BJ (cell line): ENCODE data around the gene PMEPA1. TPM values are rescaled to one million over a fixed set of nuclear protein-coding genes. Genes with fewer than 3 reads are reported as not detected.

Experiments
- CTCF ChIA-PET: fragments of 350-600 bp; formaldehyde crosslinking; extraction: SDS; loops from one replicate; lab custom pipeline; 2021; ENCODE audit warnings: antibody characterized with exemption, inconsistent platforms; lab: Yijun Ruan, JAX
- POLR2A ChIA-PET: fragments of 300-600 bp; sonication (Branson Sonifier 250); formaldehyde crosslinking; extraction: SDS; loops from one replicate; lab custom pipeline; 2021; ENCODE audit warnings: antibody characterized with exemption; lab: Charles Lee
- DNase-seq: peaks from one replicate; pipeline ENCODE4 v3.0.0-alpha.2; 2011; ENCODE audit warnings: low read depth
- H3K27me3 ChIP-seq: 2 replicates; pipeline ENCODE4 v1.6.0; 2011; ENCODE audit warnings: low read length; ENCODE audit not compliant: control insufficient read depth, insufficient read depth
- H3K36me3 ChIP-seq: 2 replicates; pipeline ENCODE4 v1.5.1; 2011; ENCODE audit warnings: low read length; ENCODE audit not compliant: control insufficient read depth, insufficient read depth
- H3K4me3 ChIP-seq: 2 replicates; pipeline ENCODE4 v1.5.1; 2011; ENCODE audit warnings: low read depth, mild to moderate bottlenecking, control low read depth, low read length
- CTCF ChIP-seq: IDR thresholded peaks from 2 replicates; pipeline ENCODE4 v1.5.1; 2011; ENCODE audit warnings: low read depth, mild to moderate bottlenecking, control low read depth, inconsistent platforms, low read length, moderate library complexity; ENCODE audit not compliant: insufficient read depth
- polyA plus RNA-seq: library from polyadenylated mRNA; depleted of rRNA; stranded (reverse); fragments of >200 nt; gene quantifications from 2 replicates; pipeline ENCODE4 v1.2.3, GENCODE V29; 2011

PMEPA1 gene
- polyA plus RNA-seq, 1 experiment: 5.0 TPM

DNA sequence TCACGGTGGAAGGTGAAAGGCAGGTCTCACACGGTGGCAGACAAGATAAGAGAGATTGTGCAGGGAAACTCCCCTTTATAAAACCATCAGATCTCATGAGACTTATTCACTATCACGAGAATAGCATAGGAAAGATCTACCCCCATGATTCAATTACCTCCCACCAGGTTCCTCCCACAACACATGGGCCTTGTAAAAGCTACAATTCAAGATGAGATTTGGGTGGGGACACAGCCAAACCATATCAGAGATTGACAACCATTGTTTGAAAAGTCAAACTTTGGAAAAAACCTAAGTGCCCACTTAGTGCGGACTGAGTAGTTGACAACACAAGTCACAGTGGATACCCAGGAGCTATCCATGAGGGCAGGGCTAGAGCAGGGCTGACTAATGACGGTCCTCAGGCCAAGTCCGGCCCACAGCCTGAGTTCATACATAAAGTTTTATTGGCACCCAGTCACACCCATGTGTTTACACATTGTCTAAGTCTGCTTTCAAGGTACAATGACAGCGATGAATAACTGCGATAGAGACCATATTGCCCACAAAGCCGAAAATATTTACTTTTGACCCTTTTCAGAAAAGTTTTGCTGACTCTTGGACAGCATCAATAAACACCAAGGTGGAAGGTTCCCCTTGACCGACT is 33.8 kb upstream of the PMEPA1 start:
- Histone ChIP-seq H3K4me3 (no peak overlapping the region), H3K27me3 (no peaks in the 10 kb centered on the region; the same call in 1 of the 2 replicates), H3K36me3 (no peaks in the 10 kb centered on the region)
- no peak for TF ChIP-seq CTCF
- ChIA-PET CTCF (no interaction called here), POLR2A (no interaction called here)
- no peak for DNase-seq

- ChIA-PET CTCF (no interaction called here), POLR2A (no interaction called here)
- Histone ChIP-seq H3K36me3 (no peaks in the 10 kb centered on the region), H3K4me3 (no peak overlapping the region), H3K27me3 (peaks cover under 1% of the 10 kb centered on the region)
- DNase-seq: no peak
- TF ChIP-seq CTCF: no peak
Measured at GRCh38 chr20:57742507-57743181, 32.8 kb upstream of the PMEPA1 start.

DNA sequence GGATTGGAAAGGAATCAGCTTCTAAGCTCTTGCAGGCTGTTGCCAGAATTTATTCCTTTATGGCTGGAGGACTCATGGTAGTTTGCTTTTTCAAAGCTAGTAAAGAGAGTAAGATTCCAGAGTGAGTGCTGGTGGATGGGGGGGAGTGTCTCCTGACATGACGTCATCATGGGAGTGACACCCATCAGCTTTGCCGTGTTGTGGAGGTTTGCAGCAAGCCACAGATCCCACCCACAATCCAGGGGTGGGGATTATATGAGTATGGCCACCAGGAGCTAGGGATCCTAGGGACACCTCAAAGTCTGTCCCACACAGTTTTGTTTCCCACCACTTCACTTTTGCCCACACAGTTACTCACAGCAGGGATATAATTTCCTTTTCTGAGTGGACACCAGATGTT is 28.7 kb upstream of the PMEPA1 start:
- POLR2A ChIA-PET: no interaction called here

GRCh38 chr20:57738053-57738452 is 28.2 kb upstream of the PMEPA1 start:
- ChIA-PET CTCF (no interaction called here), POLR2A (no interaction called here)
- DNase-seq: no peak
- peaks cover 11% of the 10 kb centered on the region for H3K27me3 ChIP-seq
- no peak overlapping the region for H3K4me3 ChIP-seq
- no peak for TF ChIP-seq CTCF
- no peaks in the 10 kb centered on the region for H3K36me3 ChIP-seq

More for the DNA sequence above, 28.7 kb upstream of the PMEPA1 start:
- Histone ChIP-seq H3K36me3 (no peaks in the 10 kb centered on the region), H3K4me3 (no peak overlapping the region), H3K27me3 (peaks cover 11% of the 10 kb centered on the region)
- TF ChIP-seq CTCF: no peak
- DNase-seq: no peak
- CTCF ChIA-PET: no interaction called here

GRCh38 chr20:57737349-57737748 is 27.5 kb upstream of the PMEPA1 start:
- POLR2A ChIA-PET: interaction anchor here (0.6 kb wide), 1 partner anchor 28 kb away, joined by 5 read pairs; the partner anchor contains the start of gene PMEPA1
- CTCF ChIA-PET: no interaction called here
- Histone ChIP-seq H3K4me3 (no peak overlapping the region), H3K27me3 (peaks cover 11% of the 10 kb centered on the region), H3K36me3 (no peaks in the 10 kb centered on the region)
- TF ChIP-seq CTCF: no peak
- DNase-seq: no peak
